KMS-11 (cell line): ENCODE measurements around the gene TGIF1.

ENCODE experiments used
- H2AFZ ChIP-seq: fragments of 200-600 bp; sonication (generic); 2 replicates; pipeline ENCODE4 v1.6.1; 2016; ENCODE audit warnings: antibody characterized with exemption, mixed run types, low read depth
- H3K27ac ChIP-seq: fragments of 200-600 bp; sonication (generic); 2 replicates; pipeline ENCODE4 v1.6.1; 2016; ENCODE audit warnings: mild to moderate bottlenecking, mixed run types
- H3K27me3 ChIP-seq: fragments of 200-600 bp; sonication (generic); 2 replicates; pipeline ENCODE4 v1.6.1; 2017; ENCODE audit warnings: mild to moderate bottlenecking, low read depth, mixed run types, moderate library complexity; ENCODE audit not compliant: insufficient read depth
- H3K36me3 ChIP-seq: fragments of 200-600 bp; sonication (generic); 2 replicates; pipeline ENCODE4 v1.6.1; 2017; ENCODE audit warnings: mild to moderate bottlenecking, mixed run types; ENCODE audit not compliant: insufficient read depth
- H3K4me1 ChIP-seq: fragments of 200-600 bp; sonication (generic); 2 replicates; pipeline ENCODE4 v1.6.1; 2016; ENCODE audit warnings: mild to moderate bottlenecking, low read depth, mixed run types; ENCODE audit not compliant: poor library complexity, severe bottlenecking
- H3K4me2 ChIP-seq: fragments of 200-600 bp; sonication (generic); 2 replicates; pipeline ENCODE4 v1.7.0; 2016; ENCODE audit warnings: mild to moderate bottlenecking, mixed run types
- H3K4me3 ChIP-seq: fragments of 200-600 bp; sonication (generic); IDR thresholded peaks from 2 replicates; pipeline ENCODE4 v1.6.1; 2017; ENCODE audit warnings: low read depth, low read length, mixed read lengths; ENCODE audit not compliant: insufficient read depth
- H3K79me2 ChIP-seq: fragments of 200-600 bp; sonication (generic); 2 replicates; pipeline ENCODE4 v1.6.1; 2016; ENCODE audit warnings: low read depth, mixed run types; ENCODE audit not compliant: insufficient read depth
- H3K9ac ChIP-seq: fragments of 200-600 bp; sonication (generic); 2 replicates; pipeline ENCODE4 v1.6.1; 2016; ENCODE audit warnings: mild to moderate bottlenecking, mixed run types
- H4K20me1 ChIP-seq: fragments of 200-600 bp; sonication (generic); 2 replicates; pipeline ENCODE4 v1.6.1; 2016; ENCODE audit warnings: mild to moderate bottlenecking, mixed run types; ENCODE audit not compliant: insufficient read depth
- TF ChIP-seq, protein P1 (sequence below): fragments of 200-600 bp; sonication (generic); conservative IDR thresholded peaks from 2 replicates; pipeline ENCODE4 v1.6.1; 2017; ENCODE audit warnings: low read depth, mild to moderate bottlenecking, antibody characterized with exemption, low read length, moderate library complexity, mixed read lengths

Gene TGIF1

DNA sequence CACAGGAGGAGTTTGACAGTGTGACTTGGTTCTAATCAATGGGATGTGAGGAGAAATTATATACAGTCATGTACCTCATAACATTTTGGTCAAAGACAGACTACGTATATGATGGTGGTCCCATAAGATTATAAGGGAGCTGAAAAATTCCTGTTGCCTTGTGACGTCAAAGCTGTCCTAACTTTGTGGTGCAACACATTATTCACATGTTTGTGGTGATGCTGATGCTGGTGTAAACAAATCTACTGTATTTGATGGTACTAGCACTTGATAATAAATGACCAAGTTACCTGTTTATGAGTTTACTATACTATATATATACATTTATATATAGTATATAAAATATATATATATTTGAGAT is 29.1 kb upstream of the TGIF1 start:
- Histone ChIP-seq H3K4me2 (no peak overlapping the region), H2AFZ (no peak overlapping the region), H3K4me1 (no peaks in the 10 kb centered on the region), H3K27ac (no peak overlapping the region), H3K9ac (no peak overlapping the region), H3K36me3 (no peaks in the 10 kb centered on the region), H3K4me3 (no peak overlapping the region), H3K79me2 (no peaks in the 10 kb centered on the region), H4K20me1 (no peaks in the 10 kb centered on the region), H3K27me3 (no peaks in the 10 kb centered on the region)
- TF ChIP-seq, protein P1, sequence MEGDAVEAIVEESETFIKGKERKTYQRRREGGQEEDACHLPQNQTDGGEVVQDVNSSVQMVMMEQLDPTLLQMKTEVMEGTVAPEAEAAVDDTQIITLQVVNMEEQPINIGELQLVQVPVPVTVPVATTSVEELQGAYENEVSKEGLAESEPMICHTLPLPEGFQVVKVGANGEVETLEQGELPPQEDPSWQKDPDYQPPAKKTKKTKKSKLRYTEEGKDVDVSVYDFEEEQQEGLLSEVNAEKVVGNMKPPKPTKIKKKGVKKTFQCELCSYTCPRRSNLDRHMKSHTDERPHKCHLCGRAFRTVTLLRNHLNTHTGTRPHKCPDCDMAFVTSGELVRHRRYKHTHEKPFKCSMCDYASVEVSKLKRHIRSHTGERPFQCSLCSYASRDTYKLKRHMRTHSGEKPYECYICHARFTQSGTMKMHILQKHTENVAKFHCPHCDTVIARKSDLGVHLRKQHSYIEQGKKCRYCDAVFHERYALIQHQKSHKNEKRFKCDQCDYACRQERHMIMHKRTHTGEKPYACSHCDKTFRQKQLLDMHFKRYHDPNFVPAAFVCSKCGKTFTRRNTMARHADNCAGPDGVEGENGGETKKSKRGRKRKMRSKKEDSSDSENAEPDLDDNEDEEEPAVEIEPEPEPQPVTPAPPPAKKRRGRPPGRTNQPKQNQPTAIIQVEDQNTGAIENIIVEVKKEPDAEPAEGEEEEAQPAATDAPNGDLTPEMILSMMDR, result no peak

- H3K27me3 ChIP-seq, result no peaks in the 10 kb centered on the region
- H3K4me1 ChIP-seq, result no peaks in the 10 kb centered on the region
- TF ChIP-seq, protein P1, result no peak
- no peaks in the 10 kb centered on the region for H3K36me3 ChIP-seq
- H4K20me1 ChIP-seq, result no peaks in the 10 kb centered on the region
- H2AFZ ChIP-seq, result no peak overlapping the region
- H3K4me3 ChIP-seq, result no peak overlapping the region
- no peak overlapping the region for H3K27ac ChIP-seq
- no peak overlapping the region for H3K9ac ChIP-seq
- no peak overlapping the region for H3K4me2 ChIP-seq
- no peaks in the 10 kb centered on the region for H3K79me2 ChIP-seq
Measured at GRCh38 chr18:3422905-3423304, 27.1 kb upstream of the TGIF1 start.

GRCh38 chr18:3424280-3424890 is 25.6 kb upstream of the TGIF1 start:
- Histone ChIP-seq H2AFZ (no peak overlapping the region), H3K4me3 (no peak overlapping the region), H4K20me1 (no peaks in the 10 kb centered on the region), H3K36me3 (no peaks in the 10 kb centered on the region), H3K9ac (no peak overlapping the region), H3K4me1 (no peaks in the 10 kb centered on the region), H3K27me3 (no peaks in the 10 kb centered on the region), H3K27ac (no peak overlapping the region), H3K4me2 (no peak overlapping the region), H3K79me2 (no peaks in the 10 kb centered on the region)
- TF ChIP-seq, protein P1, result no peak

- no peak overlapping the region for H3K4me2 ChIP-seq
- no peaks in the 10 kb centered on the region for H3K27me3 ChIP-seq
- no peaks in the 10 kb centered on the region for H3K79me2 ChIP-seq
- no peak overlapping the region for H3K9ac ChIP-seq
- TF ChIP-seq, protein P1, result no peak
- no peak overlapping the region for H3K27ac ChIP-seq
- no peaks in the 10 kb centered on the region for H4K20me1 ChIP-seq
- H3K4me3 ChIP-seq, result no peak overlapping the region
- H2AFZ ChIP-seq, result no peak overlapping the region
- H3K4me1 ChIP-seq, result no peaks in the 10 kb centered on the region
- no peaks in the 10 kb centered on the region for H3K36me3 ChIP-seq
Measured at GRCh38 chr18:3425030-3425429, 24.9 kb upstream of the TGIF1 start.

GRCh38 chr18:3425446-3425845 is 24.5 kb upstream of the TGIF1 start:
- no peaks in the 10 kb centered on the region for H3K79me2 ChIP-seq
- no peaks in the 10 kb centered on the region for H3K36me3 ChIP-seq
- no peaks in the 10 kb centered on the region for H4K20me1 ChIP-seq
- H2AFZ ChIP-seq, result no peak overlapping the region
- H3K9ac ChIP-seq, result no peak overlapping the region
- H3K27ac ChIP-seq, result no peak overlapping the region
- TF ChIP-seq, protein P1, result no peak
- H3K4me3 ChIP-seq, result no peak overlapping the region
- H3K4me2 ChIP-seq, result no peak overlapping the region
- no peaks in the 10 kb centered on the region for H3K4me1 ChIP-seq
- no peaks in the 10 kb centered on the region for H3K27me3 ChIP-seq
